Adrenal gland (tissue), 5 donors: Measurements from ENCODE around the gene HMCN2.

Experiments
- CTCF ChIP-seq, 6 experiments: fragments of 450-650 bp in 4 of 6; fragments of 200-600 bp in 2 of 6; sonication (generic) in 1 of 6; IDR thresholded peaks; 1 replicate in 5 of 6; 2 replicates in 1 of 6; pipeline versions ENCODE4 v1.5.1 to v1.8.0; 2016 to 2021; ENCODE audit warnings: antibody characterized with exemption in 6 of 6, mild to moderate bottlenecking in 2 of 6, moderate library complexity in 1 of 6
- POLR2A ChIP-seq, 2 donors: fragments of 450-650 bp; IDR thresholded peaks; one replicate each; pipeline ENCODE4 v1.6.1; 2017; ENCODE audit warnings: antibody characterized with exemption in 2 of 2, mild to moderate bottlenecking in 2 of 2, moderate library complexity in 1 of 2
- donor health status: DM: no; HTN: no; CAD: no.

- TF ChIP-seq POLR2A (IDR thresholded peaks at IDR 0.05) (no peak), CTCF (IDR thresholded peaks at IDR 0.05) (no peak)
These were observed 9.9 kb upstream of the HMCN2 start for GRCh38 chr9:130255631-130256134.
